Activated CD4-positive, alpha-beta T cell treated with anti-CD3 and anti-CD28 coated beads, Interleukin-2, amount 50 U/mL, for 48 hours (primary cell): ENCODE data around the gene PLBD1.

Experiments
- DNase-seq, 2 experiments: peaks; one replicate each; pipeline ENCODE4 v3.0.0-alpha.2; 2020

Gene PLBD1, protein sequence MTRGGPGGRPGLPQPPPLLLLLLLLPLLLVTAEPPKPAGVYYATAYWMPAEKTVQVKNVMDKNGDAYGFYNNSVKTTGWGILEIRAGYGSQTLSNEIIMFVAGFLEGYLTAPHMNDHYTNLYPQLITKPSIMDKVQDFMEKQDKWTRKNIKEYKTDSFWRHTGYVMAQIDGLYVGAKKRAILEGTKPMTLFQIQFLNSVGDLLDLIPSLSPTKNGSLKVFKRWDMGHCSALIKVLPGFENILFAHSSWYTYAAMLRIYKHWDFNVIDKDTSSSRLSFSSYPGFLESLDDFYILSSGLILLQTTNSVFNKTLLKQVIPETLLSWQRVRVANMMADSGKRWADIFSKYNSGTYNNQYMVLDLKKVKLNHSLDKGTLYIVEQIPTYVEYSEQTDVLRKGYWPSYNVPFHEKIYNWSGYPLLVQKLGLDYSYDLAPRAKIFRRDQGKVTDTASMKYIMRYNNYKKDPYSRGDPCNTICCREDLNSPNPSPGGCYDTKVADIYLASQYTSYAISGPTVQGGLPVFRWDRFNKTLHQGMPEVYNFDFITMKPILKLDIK

DNA sequence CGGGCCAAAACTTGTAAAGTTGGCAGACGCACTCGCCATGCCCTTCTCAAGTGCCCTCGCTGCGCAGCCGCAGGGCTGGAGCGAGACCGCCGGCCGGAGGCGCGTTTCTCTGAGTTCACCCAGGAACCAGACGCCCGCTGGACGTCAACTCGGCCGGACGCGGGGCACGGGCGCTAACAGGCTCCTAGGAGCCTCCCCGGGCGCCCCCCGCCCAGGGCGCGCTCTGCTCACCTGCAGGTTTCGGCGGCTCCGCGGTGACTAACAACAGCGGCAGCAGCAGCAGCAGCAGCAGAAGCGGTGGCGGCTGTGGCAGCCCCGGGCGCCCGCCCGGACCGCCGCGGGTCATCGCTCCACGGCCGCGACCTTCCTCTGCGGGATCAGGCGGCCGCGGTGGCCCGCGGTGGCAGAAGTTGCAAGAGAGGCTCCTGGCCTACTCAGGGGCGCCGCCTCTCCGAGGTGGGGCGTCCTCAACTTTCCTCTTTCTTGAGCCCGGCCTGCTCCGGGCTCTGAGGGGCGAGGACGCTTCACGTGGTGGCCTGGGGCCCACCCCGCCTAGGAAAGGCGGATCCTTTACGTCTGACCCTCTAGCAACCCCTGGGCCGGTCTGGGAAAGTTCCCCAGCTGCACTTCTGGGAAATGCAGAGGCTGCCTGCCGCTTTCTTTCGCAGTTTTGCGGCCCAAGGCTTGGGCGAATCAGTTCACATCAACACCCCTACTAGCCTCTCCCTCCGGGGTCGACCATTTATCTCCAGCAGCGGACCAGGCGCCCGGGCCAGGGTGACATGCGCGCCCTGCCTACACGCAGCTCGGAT, at the start of gene PLBD1:
Gene PLBD1, minus strand, starts transcription at position 533 of the 812 bp plus-strand sequence. Its CDS starts 187 bp downstream, at position 346.
- peak; percentile 5 to 17 for DNase-seq

GRCh38 chr12:14614704-14615121, 47.0 kb upstream of the PLBD1 start:
- no peak for DNase-seq

- no peak for DNase-seq
Measured at GRCh38 chr12:14613718-14614117, 46.0 kb upstream of the PLBD1 start.

DNA sequence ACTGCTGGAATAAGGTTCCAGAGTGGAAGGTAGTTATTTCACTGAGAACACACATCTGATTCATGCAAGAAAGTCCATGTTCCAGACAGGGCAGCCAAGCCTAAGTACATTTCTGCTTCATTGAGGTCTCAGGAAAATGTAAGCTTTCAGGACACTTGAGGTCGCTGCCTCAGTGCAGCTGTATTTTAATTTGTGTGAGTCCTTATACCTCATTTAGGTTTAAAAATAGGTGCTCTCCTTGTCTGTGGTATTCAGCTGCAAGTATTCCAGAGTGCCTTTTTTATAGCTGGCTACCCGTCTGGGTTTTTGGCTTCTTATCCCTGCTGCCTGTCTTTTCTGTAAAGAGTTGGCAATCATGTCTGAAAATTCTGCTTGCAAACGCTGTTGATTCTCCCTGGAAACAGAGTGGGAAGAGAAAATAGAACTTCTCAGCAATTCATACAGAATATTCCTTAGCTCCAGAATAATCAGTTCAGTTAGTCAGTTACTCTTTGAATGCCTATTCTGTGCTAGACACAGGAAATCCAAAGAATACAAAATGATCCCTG, 45.3 kb upstream of the PLBD1 start:
- no peak for DNase-seq

GRCh38 chr12:14612250-14612649, 44.6 kb upstream of the PLBD1 start:
- no peak for DNase-seq

- no peak for DNase-seq
Measured at GRCh38 chr12:14611640-14612203, 44.0 kb upstream of the PLBD1 start.

DNA sequence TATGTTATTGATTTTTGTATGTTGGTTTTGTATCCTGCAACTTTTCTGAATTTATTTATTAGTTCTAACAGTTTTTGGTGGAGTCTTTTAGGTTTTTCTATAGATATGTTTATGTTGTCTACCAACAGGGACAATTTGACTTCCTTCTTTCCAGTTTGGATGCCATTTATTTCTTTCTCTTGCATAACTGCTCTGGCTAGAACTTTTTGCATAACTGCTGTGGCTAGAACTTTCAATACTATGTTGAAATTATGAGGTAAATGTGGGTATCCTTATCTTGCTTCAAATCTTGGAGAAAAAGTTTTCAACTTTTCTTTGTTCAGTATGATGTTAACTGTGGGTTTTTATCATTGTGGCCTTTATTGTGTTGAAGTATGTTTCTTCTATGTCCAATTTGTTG, 39.9 kb upstream of the PLBD1 start:
- no peak for DNase-seq

GRCh38 chr12:14605401-14605989, 37.8 kb upstream of the PLBD1 start:
- no peak for DNase-seq

- no peak for DNase-seq
Measured at GRCh38 chr12:14601692-14602478, 34.2 kb upstream of the PLBD1 start.

- no peak for DNase-seq
Measured at GRCh38 chr12:14597480-14597879, 29.8 kb upstream of the PLBD1 start.

GRCh38 chr12:14591719-14592118, 24.0 kb upstream of the PLBD1 start:
- DNase-seq = no peak

DNA sequence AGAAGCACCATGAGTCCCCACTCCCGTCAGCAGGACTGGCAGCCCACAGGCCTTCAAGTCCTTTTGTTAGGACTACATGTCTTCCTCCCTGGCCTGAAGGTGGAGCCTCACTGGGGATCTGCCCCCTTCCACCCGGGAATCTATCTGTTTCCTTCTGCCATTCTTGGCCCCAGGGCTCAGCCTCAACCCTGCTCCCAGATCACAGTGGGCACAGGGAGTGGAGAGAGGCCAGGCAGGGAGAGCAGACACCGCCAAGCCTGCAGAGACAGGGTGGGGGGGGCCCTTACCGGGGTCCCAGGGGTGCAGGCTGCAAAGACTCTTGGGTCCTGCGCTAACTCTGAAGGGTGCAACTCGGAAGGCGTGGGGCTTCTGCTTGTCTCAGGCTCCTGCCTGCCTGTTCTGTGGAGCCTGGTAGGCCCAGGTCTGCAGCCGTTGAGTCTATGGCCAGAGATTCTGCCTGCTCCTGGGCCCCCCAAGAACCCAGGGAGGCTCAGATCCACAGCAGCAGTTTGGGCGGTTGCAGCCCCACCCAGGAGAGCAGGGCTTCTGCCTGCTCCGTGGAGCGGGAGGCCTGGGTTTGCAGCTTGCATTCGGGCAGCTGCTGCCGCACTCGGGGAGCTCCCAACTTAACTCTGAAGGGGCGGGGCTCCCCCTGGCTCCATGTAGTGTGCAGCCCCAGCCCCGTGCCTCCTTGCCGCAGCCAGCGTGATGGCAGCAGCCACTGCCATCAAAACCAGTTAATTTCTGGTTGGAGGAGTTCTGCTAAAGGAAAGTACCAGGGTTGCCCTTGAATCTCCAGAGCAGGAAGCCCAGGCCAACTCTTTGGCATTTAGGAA, 21.7 kb upstream of the PLBD1 start:
- DNase-seq = no peak

DNA sequence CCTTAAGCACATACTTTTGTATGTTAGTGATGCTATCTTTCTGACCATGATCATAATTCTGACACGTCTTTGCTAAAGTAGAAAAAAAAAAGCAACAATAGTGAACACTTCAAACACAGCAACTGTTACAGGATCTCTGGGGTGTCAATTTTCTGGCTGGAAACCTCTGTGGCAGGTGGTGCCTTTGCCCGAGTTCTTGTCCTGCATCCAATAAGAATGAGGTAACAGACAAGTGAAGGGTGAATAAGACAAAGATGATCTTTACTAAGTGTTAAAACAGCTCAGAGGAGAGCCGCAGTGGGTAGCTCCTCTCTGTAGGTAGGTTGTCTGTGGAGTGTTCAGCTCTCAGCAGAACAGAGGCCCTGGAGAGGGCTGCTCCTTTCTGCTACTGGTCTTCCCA, 20.9 kb upstream of the PLBD1 start:
- no peak for DNase-seq

- no peak for DNase-seq
Measured at GRCh38 chr12:14578646-14579045, 11.0 kb upstream of the PLBD1 start.

GRCh38 chr12:14577344-14577743, 9.7 kb upstream of the PLBD1 start:
- DNase-seq = no peak

- no peak for DNase-seq
Measured at GRCh38 chr12:14576896-14577295, 9.2 kb upstream of the PLBD1 start.

DNA sequence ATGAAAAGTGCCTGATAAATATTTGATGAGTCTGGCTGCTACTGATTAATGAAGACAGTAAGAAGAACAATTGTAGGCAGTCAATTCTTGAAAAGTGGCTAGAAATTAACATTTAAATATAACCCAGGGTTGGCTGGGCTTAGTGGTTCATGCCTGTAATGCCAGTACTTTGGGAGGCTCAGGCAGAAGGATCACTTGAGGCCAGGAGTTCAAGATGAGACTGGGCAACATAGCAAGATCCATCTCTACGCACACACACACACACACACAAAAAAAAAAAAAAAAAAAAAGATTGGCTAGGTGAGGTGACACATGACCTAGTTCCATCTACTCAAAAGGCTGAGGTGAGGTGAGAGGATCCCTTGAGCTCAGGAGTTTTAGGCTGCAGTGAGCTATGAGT, 7.9 kb upstream of the PLBD1 start:
- DNase-seq = no peak

DNA sequence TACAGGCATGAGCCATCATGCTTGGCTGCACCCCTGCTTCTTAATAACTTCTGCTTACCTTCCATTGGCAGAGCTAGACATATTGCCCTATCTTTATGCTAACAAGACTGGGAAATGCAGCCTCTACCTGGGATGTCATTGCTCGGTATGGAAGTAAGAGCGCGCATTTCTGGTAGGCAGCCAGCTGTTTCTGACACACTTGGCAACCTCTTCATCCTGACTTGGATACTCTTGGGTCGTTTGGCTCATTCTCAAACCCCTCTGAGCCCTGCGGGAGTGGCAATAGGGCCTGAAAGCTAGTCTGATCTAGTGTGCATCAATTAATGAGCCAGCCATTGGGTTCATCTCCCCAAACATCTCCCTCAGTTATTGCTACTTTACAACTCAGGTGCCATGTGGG, 5.4 kb upstream of the PLBD1 start:
- DNase-seq = no peak

DNA sequence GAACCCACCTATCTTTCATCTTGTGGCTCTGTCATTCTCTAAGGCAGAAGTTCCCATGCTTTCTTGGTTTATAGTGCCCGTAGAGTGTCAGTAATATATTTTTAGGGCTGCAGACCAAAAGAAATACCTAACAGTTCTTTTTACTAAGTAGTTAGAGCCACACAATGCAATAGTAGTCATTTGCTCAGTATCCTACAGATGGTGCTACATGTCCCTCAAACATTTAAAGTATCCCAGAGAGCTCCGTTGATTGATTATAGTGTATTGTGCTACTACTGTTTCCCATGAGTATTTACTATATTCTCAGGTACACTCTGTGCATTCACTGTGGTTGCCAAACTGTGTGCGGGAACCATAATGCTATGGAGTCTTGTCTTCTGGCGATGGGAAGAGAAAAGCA, 4.7 kb upstream of the PLBD1 start:
- DNase-seq = no peak

GRCh38 chr12:14571779-14572178, 4.1 kb upstream of the PLBD1 start:
- no peak for DNase-seq

DNA sequence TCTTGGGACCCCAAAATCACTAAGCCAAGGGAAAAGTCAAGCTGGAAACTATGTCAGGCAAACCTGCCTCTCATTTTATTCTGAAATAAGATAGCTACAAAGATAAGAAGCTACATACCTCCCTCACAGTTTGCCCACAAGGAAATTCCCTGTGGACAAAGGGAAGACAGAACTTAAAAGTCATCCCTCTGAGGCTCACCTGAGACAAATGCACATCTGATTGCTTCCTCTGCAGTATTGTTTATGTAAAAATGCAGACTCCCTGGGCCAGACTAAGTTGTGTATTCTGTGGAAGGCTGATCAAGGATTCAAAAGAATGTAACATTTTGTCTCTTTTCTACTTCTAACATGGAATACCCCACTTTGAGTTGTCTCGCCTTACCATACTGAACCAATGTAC, 2.5 kb upstream of the PLBD1 start:
- no peak for DNase-seq
